HCEC 1CT (cell line): ENCODE results near the gene TCEAL5.
"Not testable (repeated sequence)": the region's sequence is repeated elsewhere in the genome, so short reads cannot be mapped to it uniquely, and the experiment has no call there.

Experiments used
- DNase-seq: peaks from one replicate; pipeline ENCODE4 v3.0.0-alpha.2; 2017

Gene TCEAL5

DNA sequence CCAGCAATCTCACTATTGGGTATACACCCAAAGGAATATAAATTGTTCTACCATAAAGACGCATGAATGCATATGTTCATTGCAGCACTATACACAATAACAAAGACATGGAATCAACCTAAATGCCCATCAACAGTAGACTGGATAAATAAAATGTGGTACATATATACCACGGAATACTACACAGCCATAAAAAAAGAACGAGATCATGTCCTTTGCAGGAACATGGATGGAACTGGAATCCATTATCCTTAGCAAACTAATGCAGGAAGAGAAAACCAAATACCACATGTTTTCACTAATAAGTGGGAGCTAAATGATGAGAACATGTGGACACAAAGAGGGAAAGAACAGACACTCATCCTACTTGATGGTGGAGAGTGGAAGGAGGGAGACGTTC lies 50.6 kb downstream of the TCEAL5 start:
- DNase-seq: not testable (repeated sequence)
